ENCODE data around the gene DACT2. TPM values are rescaled to one million over a fixed set of nuclear protein-coding genes. Genes with fewer than 3 reads are reported as not detected.

The DACT2 gene
- total and polyA plus RNA-seq, 9 of the 15 experiments (the other 6 are each of a cell fraction or from before 2014, with no cell fraction given), result not detected

DNA sequence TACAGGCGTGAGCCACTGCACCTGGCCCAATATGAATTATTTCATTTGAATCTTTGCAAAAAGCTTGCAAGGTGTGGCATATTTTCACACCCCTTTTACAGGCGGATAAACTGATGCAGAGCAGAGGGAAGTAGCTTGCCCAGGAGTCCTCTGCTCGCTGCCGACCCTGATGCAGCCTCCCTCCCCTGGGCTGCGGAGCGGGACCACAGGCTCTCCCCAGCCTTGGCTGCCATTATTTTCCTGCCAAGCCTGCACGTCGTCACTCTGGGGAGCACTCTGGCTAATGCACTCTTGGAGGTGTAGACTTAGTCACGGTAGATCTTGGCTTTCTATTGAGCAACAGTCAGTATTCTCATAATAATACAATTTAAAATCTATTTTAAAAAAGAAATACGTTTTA, 34.8 kb upstream of the DACT2 start (continued):
- no peak for TF ChIP-seq ZNF134 (CRISPR knock-in tag; conservative IDR thresholded peaks at IDR 0.05)
- TF ChIP-seq XRCC5 (IDR thresholded peaks at IDR 0.05; ENCODE audit: low read depth, low read length), result no peak

DNA sequence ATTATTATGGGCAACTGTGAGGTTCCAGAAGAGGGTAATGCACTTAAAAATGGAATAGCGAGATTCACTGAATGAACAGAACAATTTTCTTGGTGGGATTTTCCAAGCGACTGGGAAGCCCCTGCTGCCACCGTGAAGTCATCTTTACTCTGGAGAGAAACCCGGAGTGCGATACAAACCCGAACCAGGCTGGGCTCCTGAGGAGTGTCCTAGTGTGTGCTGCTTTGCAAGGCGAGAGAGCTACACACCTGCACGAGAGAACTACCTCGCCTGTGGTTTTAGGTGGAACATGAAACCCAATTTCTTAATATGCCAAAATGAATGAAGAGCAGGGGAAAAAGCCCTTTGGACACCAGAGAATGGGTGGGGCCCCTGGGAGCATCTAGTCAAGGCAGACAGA, 33.5 kb upstream of the DACT2 start:
- no peak for ATAC-seq
- H2AFZ ChIP-seq (ENCODE audit: low read depth, low read length), result no peak overlapping the region
- no peak for FAIRE-seq
- no peak for DNase-seq (ENCODE audit: extremely low read depth in 1 of 4, low spot score in 3 of 4)
- H3K9ac ChIP-seq (ENCODE audit: insufficient read depth in 1 of 2, low read depth in 2 of 2, low read length in 2 of 2), result no peak overlapping the region
- TF ChIP-seq ZFP1 (CRISPR knock-in tag; IDR thresholded peaks at IDR 0.05) (no peak), ESRRB (CRISPR knock-in tag; IDR thresholded peaks at IDR 0.05; ENCODE audit: borderline replicate concordance) (no peak), KDM1A (IDR thresholded peaks at IDR 0.05) (no peak), POLR2H (tag; IDR thresholded peaks at IDR 0.05; ENCODE audit: low read depth) (no peak), SP2 (IDR thresholded peaks at IDR 0.05; ENCODE audit: extremely low read depth, low read depth, low read length, poor library complexity, severe bottlenecking) (no peak), TAF1 (IDR thresholded peaks at IDR 0.05; ENCODE audit: control insufficient read depth, extremely low read depth, insufficient read depth, low read length, severe bottlenecking) (no peak), DPF2 (IDR thresholded peaks at IDR 0.05) (no peak), CHD4 (IDR thresholded peaks at IDR 0.05; ENCODE audit: insufficient read depth, insufficient replicate concordance, low read depth, low read length, poor library complexity, severe bottlenecking) (no peak), ZNF561 (CRISPR knock-in tag; conservative IDR thresholded peaks at IDR 0.05) (no peak), ZNF121 (CRISPR knock-in tag; conservative IDR thresholded peaks at IDR 0.05) (no peak), ZNF134 (CRISPR knock-in tag; conservative IDR thresholded peaks at IDR 0.05) (no peak), PHB2 (IDR thresholded peaks at IDR 0.05; ENCODE audit: low read depth) (no peak), ZNF282 (CRISPR knock-in tag; IDR thresholded peaks at IDR 0.05) (no peak), ZNF696 (CRISPR knock-in tag; conservative IDR thresholded peaks at IDR 0.05) (no peak), TCF7L2 (IDR thresholded peaks at IDR 0.05; ENCODE audit: low read depth, low read length) (no peak)
- TF ChIP-seq, protein P1, sequence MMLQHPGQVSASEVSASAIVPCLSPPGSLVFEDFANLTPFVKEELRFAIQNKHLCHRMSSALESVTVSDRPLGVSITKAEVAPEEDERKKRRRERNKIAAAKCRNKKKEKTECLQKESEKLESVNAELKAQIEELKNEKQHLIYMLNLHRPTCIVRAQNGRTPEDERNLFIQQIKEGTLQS (IDR thresholded peaks at IDR 0.05), result no peak
- TF ChIP-seq, protein P1 (CRISPR knock-in tag; conservative IDR thresholded peaks at IDR 0.05), result no peak
- TF ChIP-seq, protein P2, sequence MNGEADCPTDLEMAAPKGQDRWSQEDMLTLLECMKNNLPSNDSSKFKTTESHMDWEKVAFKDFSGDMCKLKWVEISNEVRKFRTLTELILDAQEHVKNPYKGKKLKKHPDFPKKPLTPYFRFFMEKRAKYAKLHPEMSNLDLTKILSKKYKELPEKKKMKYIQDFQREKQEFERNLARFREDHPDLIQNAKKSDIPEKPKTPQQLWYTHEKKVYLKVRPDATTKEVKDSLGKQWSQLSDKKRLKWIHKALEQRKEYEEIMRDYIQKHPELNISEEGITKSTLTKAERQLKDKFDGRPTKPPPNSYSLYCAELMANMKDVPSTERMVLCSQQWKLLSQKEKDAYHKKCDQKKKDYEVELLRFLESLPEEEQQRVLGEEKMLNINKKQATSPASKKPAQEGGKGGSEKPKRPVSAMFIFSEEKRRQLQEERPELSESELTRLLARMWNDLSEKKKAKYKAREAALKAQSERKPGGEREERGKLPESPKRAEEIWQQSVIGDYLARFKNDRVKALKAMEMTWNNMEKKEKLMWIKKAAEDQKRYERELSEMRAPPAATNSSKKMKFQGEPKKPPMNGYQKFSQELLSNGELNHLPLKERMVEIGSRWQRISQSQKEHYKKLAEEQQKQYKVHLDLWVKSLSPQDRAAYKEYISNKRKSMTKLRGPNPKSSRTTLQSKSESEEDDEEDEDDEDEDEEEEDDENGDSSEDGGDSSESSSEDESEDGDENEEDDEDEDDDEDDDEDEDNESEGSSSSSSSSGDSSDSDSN (IDR thresholded peaks at IDR 0.05; ENCODE audit: borderline replicate concordance in 1 of 2, low read depth in 2 of 2, low read length in 2 of 2), result no peak
- TF ChIP-seq, protein P3, sequence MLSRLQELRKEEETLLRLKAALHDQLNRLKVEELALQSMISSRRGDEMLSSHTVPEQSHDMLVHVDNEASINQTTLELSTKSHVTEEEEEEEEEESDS (CRISPR knock-in tag; IDR thresholded peaks at IDR 0.05), result no peak
- ChIA-PET CTCF (ENCODE audit: low intra/inter-chr PET ratio) (no interaction called here), POLR2A (no interaction called here)
- in situ Hi-C loops (cut with MboI) (no loop called here), intact Hi-C loops (cut with micrococcal nuclease) (no loop called here)
- no peak overlapping the region for H3K27ac ChIP-seq (ENCODE audit: extremely low read depth, low read depth, low read length)
- no peaks in the 10 kb centered on the region for H3K36me3 ChIP-seq (ENCODE audit: control insufficient read depth, insufficient read depth, low read length)
- WGBS (ENCODE audit: insufficient coverage, low coverage, missing lambda C conversion rate), result 0% methylated on average over 9 of the region's 9 CpGs
- peaks cover 0 to 4% of the 10 kb centered on the region in 2 experiments; a peak in 1 of 5 replicates for H3K4me1 ChIP-seq (replicated peaks in 1 of 2; ENCODE audit: control insufficient read depth in 2 of 2, insufficient read depth in 2 of 2, low read length in 2 of 2)
- no peaks in the 10 kb centered on the region for H4K20me1 ChIP-seq (replicated peaks; ENCODE audit: control insufficient read depth, insufficient read depth, low read length)
- no peaks in the 10 kb centered on the region for H3K79me2 ChIP-seq (ENCODE audit: control insufficient read depth, insufficient read depth, low read length)
- H3K4me3 ChIP-seq, result no peak overlapping the region
- peaks cover 3 to 25% of the 10 kb centered on the region in 2 experiments; a peak in 4 of 5 replicates for H3K27me3 ChIP-seq (ENCODE audit: control insufficient read depth in 2 of 2, insufficient read depth in 2 of 2, low read length in 2 of 2)
- no TSS peak for BruUV-seq (replicated peaks)
- no peaks in the 10 kb centered on the region for H3K9me3 ChIP-seq (replicated peaks; ENCODE audit: control insufficient read depth, insufficient read depth, low read depth, low read length)
- H3K9me1 ChIP-seq (ENCODE audit: control insufficient read depth, insufficient read depth, low read length), result no peaks in the 10 kb centered on the region
- H3K4me2 ChIP-seq (ENCODE audit: insufficient read depth, low read length), result no peak overlapping the region
